Stimulated activated CD8-positive, alpha-beta memory T cell treated with anti-CD3 and anti-CD28 coated beads, Interleukin-7, amount 100 ng/mL, for 4 hours (primary cell): ENCODE data around the gene USP48.

ENCODE experiments used
- DNase-seq, 2 donors: peaks; one replicate each; pipeline ENCODE4 v3.0.0-alpha.2; 2020; ENCODE audit warnings: low read depth in 2 of 2

USP48 gene

GRCh38 chr1:21669258-21670058, 113.5 kb downstream of the USP48 start, which contains the start of gene RAP1GAP:
RAP1GAP (minus strand) TSS chr1:21669357; CDS start chr1:21620032, 49,325 bp downstream.
- DNase-seq = peak in 1 of 2 donors; percentile 7

- no peak for DNase-seq
These were observed 114.0 kb downstream of the USP48 start for GRCh38 chr1:21668951-21669257.

- no peak for DNase-seq
These were observed 114.6 kb downstream of the USP48 start for GRCh38 chr1:21668232-21668950.

GRCh38 chr1:21667348-21668231, 115.4 kb downstream of the USP48 start:
- DNase-seq = no peak

- DNase-seq = no peak
These were observed 116.2 kb downstream of the USP48 start for GRCh38 chr1:21666576-21667320.

- no peak for DNase-seq
These were observed 117.0 kb downstream of the USP48 start for GRCh38 chr1:21665711-21666575.

GRCh38 chr1:21664806-21665588, 118.0 kb downstream of the USP48 start:
- DNase-seq = no peak

- DNase-seq = no peak
These were observed 118.8 kb downstream of the USP48 start for GRCh38 chr1:21663951-21664805.

- DNase-seq = no peak
These were observed 119.5 kb downstream of the USP48 start for GRCh38 chr1:21663248-21663950.

- DNase-seq = no peak
These were observed 120.3 kb downstream of the USP48 start for GRCh38 chr1:21662426-21663247.

- no peak for DNase-seq
These were observed 121.1 kb downstream of the USP48 start for GRCh38 chr1:21661886-21662285.

- DNase-seq = no peak
These were observed 123.0 kb downstream of the USP48 start for GRCh38 chr1:21659924-21660326.

- DNase-seq = peak; percentile 43 to 58
These were observed 123.6 kb downstream of the USP48 start for GRCh38 chr1:21659099-21659923.

GRCh38 chr1:21657456-21658190, 125.3 kb downstream of the USP48 start:
- DNase-seq = no peak

- DNase-seq = no peak
These were observed 127.2 kb downstream of the USP48 start for GRCh38 chr1:21655748-21656147.

GRCh38 chr1:21655259-21655658, 127.7 kb downstream of the USP48 start:
- DNase-seq = no peak
